ENCODE data around the gene PM20D2.

DNA sequence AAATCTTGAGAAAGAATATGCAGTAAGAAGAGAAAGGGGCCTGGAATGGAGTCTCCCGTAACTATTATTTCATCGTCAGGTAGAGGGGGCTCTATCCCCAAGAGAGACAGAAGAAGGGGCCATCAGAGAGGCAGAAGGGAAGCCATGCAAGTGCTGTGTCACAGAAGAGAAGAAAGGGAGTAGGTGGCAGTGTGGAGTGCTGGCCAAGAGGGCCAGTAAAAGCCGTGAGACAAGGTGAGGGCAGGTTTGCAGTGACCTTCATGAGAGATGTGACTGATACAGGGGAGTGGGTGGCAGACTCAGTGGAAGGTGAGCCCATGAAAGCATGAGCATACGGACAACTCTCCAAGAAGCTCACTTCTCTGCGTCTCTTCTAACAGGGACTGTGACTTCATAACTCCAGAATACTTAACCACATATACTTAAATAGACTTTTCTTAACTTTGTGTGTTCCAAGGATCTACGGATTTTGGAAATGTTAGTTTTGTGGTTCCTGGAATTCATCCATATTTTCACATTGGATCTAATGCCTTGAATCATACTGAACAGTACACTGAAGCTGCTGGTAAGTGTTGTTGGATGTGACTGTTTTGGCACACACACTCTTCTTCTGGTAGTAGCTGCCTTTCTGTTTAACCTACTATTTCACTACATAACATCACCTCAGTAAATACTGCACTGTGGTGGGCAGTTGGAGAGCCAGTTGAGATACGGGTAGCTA lies 15.6 kb downstream of the PM20D2 start:
- TF ChIP-seq, protein P1, sequence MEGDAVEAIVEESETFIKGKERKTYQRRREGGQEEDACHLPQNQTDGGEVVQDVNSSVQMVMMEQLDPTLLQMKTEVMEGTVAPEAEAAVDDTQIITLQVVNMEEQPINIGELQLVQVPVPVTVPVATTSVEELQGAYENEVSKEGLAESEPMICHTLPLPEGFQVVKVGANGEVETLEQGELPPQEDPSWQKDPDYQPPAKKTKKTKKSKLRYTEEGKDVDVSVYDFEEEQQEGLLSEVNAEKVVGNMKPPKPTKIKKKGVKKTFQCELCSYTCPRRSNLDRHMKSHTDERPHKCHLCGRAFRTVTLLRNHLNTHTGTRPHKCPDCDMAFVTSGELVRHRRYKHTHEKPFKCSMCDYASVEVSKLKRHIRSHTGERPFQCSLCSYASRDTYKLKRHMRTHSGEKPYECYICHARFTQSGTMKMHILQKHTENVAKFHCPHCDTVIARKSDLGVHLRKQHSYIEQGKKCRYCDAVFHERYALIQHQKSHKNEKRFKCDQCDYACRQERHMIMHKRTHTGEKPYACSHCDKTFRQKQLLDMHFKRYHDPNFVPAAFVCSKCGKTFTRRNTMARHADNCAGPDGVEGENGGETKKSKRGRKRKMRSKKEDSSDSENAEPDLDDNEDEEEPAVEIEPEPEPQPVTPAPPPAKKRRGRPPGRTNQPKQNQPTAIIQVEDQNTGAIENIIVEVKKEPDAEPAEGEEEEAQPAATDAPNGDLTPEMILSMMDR (IDR thresholded peaks at IDR 0.05): no peak
- TF ChIP-seq POLR2A (IDR thresholded peaks at IDR 0.05): no peak
- TF ChIP-seq EP300 (IDR thresholded peaks at IDR 0.05): peak in 1 of 2 donors; percentile 20
